GM18858 (cell line): ENCODE results near the gene DOCK3.
"Not testable (repeated sequence)": the region's sequence is repeated elsewhere in the genome, so short reads cannot be mapped to it uniquely, and the experiment has no call there.

Source experiments
- ATAC-seq: cut with Tn5 transposase; IDR thresholded peaks from one replicate; pipeline ENCODE4 v1.9.1; 2021; ENCODE audit not compliant: unreplicated experiment

The DOCK3 gene

GRCh38 chr3:51082363-51082762, 407.6 kb downstream of the DOCK3 start:
- ATAC-seq = no peak

GRCh38 chr3:51083490-51083889, 408.8 kb downstream of the DOCK3 start:
- no peak for ATAC-seq

GRCh38 chr3:51092141-51092540, 417.4 kb downstream of the DOCK3 start:
- not testable (repeated sequence) for ATAC-seq

DNA sequence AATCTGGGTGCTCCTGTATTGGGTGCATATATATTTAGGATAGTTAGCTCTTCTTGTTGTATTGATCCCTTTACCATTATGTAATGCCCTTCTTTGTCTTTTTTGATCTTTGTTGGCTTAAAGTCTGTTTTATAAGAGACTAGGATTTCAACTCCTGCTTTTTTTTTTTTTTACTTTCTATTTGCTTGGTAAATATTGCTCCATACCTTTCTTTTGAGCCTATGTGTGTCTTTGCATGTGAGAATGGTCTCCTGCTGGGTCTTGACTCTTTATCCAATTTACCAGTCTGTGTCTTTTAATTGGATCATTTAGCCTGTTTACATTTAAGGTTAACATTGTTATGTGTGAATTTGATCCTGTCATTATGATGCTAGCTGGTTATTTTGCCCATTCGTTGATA, 420.1 kb downstream of the DOCK3 start:
- not testable (repeated sequence) for ATAC-seq

GRCh38 chr3:51099794-51100535, 425.2 kb downstream of the DOCK3 start:
- ATAC-seq = no peak

DNA sequence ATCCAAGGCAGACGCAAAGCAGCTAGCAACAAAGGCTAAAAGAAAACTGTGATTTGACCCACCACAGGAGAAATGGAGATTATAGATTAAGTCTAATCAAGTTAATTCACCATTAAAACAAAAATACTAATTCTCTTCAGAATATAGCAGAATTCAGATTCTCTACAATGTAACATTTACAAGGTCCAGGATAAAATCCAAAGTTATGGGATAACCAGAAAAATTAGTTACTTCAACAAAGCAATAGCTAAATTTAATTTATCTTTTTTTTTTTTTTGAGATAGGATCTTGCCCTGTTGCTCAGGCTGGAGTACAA, 425.8 kb downstream of the DOCK3 start:
- no peak for ATAC-seq

GRCh38 chr3:51102396-51102795, 427.7 kb downstream of the DOCK3 start:
- no peak for ATAC-seq

- no peak for ATAC-seq
Measured at GRCh38 chr3:51106242-51106876, 431.6 kb downstream of the DOCK3 start.

- ATAC-seq = no peak
Measured at GRCh38 chr3:51110586-51110985, 435.9 kb downstream of the DOCK3 start.

GRCh38 chr3:51122944-51123343, 448.2 kb downstream of the DOCK3 start:
- ATAC-seq = no peak

DNA sequence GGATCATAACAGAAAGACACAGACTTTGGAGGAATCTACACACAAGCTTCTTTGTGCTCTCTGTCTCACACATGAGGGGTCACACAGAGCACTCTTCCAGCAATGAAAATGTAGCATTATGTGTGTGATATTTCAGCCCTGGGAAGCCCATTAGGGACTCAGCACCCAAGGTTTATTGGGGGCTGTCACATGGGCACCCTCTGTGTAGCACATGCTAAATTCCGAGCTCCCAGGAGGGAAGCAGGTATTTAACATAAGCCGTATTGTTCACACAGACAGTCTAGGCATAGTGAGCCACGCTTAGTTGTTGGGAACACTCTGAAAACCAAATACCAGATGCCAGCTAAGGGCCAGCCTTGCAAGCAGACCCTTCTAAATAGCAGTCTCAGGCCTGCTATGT, 448.8 kb downstream of the DOCK3 start:
- ATAC-seq = no peak

GRCh38 chr3:51131607-51132006, 456.9 kb downstream of the DOCK3 start:
- ATAC-seq = not testable (repeated sequence)

- ATAC-seq = no peak
Measured at GRCh38 chr3:51137715-51138114, 463.0 kb downstream of the DOCK3 start.

GRCh38 chr3:51139616-51140015, 464.9 kb downstream of the DOCK3 start:
- no peak for ATAC-seq

DNA sequence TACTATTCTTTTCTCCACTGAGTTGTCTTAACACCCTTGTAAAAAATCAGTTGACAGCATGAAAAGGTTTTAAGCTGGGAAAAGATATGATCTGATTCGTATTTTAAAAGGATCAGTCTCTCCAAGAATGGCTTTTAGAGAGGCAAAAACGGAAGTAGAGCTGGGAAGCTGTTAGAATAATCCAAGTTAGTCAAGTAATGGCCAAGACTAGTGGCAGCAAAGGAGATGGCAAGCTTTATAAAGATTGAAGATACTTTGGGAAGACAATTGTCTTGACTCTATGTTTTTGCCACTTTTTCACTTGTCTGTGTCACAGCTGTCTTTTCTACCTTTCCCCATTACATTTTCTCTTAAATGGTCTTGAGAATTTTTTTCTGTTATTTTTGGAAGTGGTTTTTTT, 466.8 kb downstream of the DOCK3 start:
- ATAC-seq = no peak

DNA sequence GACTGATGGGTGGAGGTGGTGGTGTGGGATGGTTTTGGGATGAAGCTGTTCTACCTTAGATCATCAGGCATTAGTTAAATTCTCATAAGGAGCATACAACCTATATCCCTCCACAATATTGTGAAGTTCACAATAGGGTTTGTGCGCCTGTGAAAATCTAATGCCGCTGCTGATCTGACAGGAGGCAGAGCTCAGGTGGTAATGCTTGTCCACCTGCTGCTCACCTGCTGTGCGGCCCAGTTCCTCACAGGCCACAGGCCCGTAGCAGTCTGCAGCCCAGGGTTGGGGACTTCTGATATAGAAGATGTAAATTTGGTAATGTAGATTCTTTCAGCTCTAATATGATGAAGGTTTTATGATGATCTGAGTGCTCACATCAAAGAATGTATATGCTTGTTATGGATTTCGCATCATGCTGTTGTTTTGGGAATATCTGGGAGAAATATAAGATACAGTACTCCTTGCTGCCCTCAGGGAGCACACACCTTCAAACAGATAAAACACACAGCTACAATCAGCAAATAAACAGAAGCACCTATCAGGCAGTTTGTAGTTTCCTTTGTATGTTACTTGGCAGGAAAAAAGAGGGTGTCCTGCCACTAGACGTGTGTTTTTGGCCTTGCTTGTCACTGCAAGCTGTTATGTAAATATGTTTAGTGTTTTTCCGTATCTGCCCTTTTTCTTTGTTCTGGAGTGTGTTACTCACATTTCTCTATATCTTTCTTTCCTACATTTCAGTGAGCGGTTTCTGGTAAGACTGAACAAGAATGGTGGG, 471.3 kb downstream of the DOCK3 start:
- no peak for ATAC-seq

DNA sequence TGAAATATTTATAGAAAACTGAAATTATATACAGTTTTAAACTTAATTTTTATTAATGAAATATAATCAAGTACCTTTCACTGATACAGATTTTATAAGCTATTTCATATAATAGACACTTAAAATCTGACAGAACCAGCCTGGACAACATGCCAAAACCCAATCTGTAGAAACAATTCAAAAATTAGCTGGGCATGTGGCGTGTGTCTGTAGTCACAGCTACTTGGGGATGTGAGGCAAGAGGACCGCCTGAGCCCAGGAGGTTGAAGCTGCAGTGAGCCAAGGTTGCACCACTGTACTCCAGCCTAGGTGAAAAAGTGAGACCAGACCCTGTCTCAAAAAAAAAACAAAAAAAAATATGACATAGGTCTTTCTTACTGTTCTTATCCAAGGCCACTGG, 472.1 kb downstream of the DOCK3 start:
- ATAC-seq = no peak

DNA sequence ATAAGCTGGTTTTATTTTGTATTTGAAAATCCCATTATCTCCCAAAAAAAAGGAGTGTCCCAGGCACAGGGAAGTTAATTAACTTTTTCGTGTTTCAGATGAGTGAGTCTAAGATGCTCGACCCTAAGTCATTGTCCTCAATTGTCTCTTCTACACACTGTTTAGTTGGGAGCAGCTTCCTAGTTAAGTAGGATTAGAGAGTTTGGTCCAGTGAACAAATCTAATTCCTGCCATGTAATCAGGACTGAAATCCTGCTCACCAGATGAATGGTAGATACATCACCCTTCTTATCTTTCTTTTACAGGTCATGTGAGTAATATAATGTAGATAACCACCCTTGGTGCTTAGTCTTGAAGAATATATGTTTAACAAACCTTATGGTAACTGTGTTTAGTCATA, 481.4 kb downstream of the DOCK3 start:
- ATAC-seq = no peak

DNA sequence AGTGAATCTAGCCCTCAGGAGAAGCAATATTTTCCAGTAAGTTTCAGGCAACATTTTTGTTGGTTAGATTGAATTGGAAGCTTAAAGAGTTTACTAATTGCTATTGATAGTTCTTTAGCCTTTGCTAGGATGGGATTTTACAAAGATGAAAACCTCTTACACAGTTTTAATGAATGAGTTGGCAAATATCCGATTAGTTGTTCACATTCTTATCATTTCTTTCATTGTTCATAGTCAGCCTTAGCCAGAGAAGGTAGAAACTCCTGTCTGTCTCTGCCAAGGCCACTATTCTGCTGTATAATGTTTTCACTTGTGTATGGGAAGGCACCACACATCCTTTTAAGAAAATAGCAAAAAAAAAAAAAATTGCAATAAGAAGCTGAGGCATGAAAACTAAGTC, 488.3 kb downstream of the DOCK3 start:
- ATAC-seq = no peak

DNA sequence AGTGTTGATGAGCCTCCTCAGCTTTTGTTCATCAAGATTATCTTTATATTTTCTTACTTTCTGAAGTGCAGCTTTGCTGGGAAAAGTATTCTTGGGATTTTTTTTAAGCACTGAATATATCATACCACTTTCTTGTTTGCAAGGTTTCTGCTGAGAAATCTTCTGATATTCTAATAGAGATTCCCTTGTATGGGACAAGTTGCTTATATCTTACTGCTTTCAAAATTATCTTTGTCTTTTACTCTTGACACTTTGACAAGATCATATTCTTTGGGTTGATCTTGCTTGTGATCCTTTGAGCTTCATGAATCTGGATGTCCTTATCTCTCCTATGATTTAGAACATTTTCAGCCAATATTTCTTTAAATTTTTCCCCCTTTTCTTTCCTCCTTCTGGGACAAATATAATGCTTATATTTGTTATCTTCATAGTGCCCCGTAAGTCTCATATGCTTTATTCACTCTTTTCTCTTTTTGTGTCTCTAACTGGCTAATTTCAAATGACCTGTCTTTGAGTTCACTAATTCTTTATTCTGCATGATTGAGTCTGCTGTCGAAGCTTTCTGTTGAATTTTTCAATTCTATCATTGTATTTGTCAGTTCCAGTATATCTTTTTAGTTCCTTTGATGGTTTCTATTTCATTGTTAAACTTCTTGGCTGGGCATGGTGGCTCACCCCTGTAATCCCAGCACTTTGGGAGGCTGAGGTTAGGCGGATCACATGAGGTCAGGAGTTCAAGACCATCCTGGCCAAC, 499.0 kb downstream of the DOCK3 start:
- ATAC-seq = no peak

- no peak for ATAC-seq
Measured at GRCh38 chr3:51176923-51177322, 502.2 kb downstream of the DOCK3 start.
